HG03558 (cell line): ENCODE results near the gene PRPS1.
"Not testable (repeated sequence)": the region's sequence is repeated elsewhere in the genome, so short reads cannot be mapped to it uniquely, and the experiment has no call there.

ENCODE experiments used
- ATAC-seq: cut with Tn5 transposase; IDR thresholded peaks from one replicate; pipeline ENCODE4 v1.9.1; 2021; ENCODE audit warnings: moderate number of reproducible peaks; ENCODE audit not compliant: unreplicated experiment; ENCODE audit errors: extremely low read depth

The PRPS1 gene

DNA sequence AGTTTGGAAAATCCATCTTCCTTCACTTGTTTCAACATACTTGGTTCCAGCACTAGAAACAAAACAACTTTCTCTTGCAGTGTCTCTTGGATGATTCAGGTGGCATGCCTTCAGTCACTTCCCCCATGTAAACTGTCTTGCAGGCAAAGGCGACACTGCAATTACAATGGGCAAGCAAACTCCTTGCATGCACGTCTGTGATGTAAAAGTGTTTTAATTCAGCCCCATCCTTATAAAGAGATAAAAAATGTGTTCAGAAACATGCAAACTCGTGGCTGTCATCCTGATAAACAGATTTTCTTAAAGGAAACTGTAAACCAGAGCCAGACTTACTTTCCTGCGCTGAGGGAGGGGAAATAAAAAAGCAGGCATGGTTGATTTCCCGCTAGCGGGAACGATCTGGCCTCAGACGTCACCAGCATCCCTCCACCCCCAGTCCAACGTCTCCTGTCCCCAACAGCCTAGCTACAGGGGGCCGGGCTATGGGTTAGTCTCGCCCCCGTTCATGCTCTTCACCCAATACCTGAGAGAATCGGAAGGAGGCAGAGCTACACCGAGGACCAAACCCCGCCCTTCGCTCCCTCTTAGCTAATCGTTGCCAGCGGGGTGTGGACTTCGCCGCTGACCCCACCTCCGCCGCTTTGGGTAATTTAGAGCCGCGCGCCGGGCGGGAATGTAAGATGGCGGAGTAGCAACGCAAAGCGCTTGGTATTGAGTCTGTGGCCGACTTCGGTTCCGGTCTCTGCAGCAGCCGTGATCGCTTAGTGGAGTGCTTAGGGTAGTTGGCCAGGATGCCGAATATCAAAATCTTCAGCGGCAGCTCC lies at the start of gene PRPS1:
TSS of gene PRPS1 (plus strand) at position 673 of the 824 bp plus-strand sequence. CDS start at position 792, 119 bp downstream.
- peak; percentile 98 for ATAC-seq

DNA sequence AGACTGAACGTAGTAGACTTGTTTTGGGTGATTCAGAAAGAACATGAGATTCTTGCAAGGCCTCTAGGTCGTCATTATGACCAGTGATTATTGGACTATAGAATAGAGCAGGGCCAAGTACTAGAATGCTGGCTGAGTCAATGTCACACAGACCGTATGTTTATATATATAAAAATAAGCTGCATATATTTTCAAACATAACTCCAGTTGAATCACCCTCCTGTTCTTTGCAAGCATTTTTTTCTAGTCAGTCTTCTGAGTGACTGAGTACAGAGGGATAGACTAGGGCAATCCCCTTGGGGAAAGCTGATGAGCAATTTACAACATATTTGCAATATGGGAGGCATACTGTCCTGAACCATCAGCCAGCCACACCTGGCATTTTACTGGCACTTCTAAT lies 48.4 kb upstream of the PRPS1 start:
- ATAC-seq, result no peak

DNA sequence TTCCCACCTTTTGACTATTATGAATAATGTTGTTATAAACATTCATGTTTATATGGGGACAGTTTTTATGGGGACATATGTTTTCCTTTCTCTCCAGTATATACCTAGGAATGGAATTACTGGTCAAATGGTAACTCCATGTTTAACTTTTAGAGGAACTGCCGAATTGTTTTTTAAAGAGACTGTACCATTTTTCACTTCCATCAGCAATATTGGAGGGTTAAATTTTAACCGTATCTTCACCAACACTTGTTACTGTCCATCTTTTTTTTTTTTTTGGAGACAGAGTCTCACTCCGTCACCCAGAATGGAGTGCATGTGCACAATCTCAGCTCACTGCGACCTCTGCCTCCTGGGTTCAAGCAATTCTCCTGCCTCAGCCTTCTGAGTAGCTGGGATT lies 46.4 kb upstream of the PRPS1 start:
- ATAC-seq, result no peak

DNA sequence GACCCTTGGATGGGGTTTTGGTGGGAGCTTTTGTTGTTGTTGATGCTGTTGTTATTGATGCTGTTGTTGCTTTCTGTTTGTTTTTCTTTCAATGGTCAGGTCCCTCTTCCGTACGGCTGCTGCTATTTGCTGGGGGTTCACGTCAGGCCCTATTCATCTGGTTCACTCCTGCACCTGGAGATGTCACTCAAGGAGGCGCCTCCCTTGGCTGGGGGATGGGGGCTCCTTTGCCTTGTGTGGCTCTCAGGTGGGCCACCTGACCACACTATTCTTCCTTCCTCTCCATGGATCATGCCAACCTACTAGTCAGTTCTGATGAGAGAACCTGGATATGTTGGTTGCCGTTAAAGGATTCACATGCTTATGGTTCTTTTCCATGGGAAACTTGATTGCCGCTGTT lies 39.1 kb upstream of the PRPS1 start:
- ATAC-seq, result no peak

DNA sequence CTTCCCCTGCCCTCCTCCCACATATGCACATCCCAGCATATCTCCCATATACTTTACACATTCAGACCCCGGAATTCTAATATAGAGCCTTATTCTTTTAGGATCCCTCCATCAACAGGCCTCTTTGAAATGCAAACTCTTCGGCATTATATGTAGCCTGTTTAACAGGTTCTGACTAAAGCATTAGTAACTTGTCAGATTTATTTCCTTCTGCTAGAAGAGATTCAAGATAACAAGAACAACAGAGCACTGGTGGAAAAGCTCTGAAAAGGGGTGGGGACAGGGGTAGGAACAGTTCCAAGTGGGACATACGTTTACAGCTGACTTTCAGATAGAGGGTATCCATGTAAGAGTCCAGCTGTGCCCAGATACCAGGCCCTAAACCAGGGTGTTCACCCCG lies 31.7 kb upstream of the PRPS1 start:
- no peak for ATAC-seq

DNA sequence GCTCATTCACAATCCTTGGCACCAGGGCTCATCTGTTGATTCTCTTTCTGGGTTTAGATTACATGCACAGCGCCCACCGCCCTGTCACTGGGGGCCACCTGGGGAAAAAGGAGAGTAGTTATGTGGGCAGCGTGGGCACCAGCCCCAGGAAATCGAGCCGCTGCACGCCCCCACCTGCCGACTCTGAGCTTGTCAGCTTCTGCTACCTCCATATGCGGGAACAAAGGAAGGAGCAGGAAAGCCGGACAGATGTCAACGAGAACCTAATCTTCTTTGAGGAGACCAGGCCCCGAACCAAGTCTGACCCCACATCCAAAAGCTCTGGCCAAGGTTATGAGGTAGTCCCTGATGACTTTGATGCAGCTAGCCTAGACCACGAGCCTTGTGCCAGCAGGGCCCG lies 31.0 kb upstream of the PRPS1 start:
- ATAC-seq, result no peak

DNA sequence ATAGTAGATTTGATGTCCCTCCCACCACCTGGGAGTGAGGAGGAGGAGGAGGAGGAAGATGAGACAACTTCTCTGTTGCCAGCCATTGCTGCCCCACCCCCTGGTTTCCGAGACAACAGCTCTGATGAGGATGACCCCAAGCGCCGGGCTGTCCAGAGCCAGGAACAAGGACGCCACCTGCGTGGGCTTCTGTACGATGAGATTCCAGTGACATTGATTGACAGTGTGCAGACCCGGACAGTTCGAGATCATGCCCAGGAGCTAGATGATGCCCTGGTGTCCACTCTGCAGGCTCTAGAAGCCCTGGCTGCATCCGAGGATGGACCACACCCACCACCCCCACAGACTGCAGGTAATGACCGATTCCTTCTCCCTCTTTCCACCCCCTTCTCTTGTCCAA lies 30.5 kb upstream of the PRPS1 start:
- ATAC-seq, result no peak

DNA sequence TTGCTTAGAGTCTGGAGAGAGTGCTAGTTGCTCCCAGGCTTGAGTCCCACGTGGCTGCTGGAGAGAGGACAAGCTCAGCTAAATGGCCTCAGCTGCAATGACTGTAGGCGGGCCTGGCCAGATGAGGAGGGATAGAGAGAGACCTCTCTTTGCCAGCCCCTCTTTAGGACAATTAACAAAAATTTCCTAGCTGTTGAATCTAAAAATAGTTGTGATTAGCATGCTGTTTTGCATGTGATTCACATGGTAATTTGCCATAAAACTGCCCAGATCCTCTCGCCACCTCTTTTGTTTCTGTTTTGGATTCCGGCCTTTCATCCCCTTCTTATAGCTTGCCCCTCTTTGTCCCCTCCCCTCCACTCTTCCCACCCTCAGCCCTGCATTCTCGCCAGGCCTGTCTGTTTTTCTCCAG lies 28.9 kb upstream of the PRPS1 start:
- ATAC-seq, result no peak

DNA sequence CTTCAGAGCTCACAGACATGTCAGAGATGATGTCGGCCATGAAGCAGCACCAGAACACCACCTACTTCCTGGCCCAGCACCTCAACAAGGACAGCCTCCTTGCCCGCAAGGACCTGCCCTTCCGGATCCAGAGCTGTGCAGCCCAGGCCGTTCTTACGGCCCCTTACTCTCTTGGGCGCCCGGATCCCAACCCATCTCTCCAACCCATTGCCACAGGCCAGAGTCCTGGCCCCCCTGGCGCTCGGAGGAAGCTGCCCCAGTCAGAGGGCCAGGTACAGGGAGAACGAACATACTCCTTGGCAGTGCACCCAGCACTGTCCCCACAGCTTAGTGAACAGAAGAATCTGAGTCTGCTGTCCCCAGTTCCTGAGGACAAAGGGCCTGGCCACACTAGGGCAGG lies 27.9 kb upstream of the PRPS1 start:
- ATAC-seq, result no peak

DNA sequence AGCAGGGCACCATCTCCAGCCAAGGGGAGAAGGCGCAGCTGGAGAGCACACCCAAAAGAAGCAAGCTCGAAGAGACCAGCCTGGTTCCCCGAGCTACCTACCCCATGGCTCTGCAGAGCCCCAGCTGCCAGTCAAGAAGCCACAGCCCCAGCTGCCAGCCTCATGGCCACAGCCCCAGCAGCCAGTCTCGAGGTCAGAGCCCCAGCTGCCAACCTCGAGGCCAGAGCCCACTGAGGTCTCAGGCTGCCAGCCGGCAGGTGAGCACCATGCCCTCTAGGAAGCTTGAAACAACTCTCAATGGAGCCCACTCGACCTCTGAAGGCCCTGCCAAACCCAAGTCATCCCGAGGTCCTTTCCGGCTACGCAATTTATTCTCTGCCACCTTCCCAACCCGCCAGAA lies 27.0 kb upstream of the PRPS1 start:
- ATAC-seq, result no peak

DNA sequence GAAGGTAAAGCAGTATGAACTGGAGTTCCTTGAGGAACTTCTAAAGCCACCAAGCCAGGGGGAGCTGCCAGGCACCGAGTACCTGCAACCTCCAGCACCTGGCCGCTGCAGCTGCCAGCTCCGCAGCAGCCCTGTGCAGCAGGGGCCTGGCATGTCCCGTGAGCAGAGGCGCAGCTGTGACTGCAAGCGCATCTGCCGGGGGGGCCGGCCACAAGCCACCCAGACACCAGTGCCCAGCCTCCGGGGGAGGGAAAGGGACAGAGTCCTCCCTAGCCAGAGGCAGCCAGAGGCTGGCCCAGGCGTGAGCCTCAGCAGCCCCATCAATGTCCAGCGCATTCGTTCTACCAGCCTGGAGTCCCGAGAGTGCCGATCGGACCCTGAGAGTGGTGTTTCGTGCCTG lies 26.6 kb upstream of the PRPS1 start:
- no peak for ATAC-seq

DNA sequence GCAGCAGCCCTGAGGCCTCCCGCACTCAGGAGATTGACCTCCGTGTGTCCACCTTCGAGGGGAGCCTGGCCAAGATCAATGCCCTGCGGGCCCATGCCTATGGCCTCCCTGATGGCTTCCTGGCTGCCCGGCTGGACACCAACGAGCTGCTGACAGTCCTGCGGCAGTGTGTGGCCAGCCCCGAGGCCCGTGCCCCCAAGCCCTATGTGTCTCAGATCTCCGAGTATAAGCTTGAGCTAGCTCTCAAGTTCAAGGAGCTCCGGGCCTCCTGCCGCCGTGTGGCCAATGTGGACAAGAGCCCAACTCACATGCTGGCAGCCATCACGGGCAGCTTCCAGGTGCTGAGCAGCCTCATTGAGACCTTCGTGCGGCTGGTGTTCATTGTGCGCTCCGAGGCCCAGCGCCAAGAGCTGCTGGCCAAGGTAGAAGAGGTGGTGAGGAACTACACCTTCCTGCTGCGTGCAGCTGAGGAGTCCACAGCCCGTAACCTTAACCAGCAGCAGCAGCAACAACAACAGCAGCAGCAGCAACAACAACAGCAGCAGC lies 25.5 kb upstream of the PRPS1 start:
- ATAC-seq, result no peak

DNA sequence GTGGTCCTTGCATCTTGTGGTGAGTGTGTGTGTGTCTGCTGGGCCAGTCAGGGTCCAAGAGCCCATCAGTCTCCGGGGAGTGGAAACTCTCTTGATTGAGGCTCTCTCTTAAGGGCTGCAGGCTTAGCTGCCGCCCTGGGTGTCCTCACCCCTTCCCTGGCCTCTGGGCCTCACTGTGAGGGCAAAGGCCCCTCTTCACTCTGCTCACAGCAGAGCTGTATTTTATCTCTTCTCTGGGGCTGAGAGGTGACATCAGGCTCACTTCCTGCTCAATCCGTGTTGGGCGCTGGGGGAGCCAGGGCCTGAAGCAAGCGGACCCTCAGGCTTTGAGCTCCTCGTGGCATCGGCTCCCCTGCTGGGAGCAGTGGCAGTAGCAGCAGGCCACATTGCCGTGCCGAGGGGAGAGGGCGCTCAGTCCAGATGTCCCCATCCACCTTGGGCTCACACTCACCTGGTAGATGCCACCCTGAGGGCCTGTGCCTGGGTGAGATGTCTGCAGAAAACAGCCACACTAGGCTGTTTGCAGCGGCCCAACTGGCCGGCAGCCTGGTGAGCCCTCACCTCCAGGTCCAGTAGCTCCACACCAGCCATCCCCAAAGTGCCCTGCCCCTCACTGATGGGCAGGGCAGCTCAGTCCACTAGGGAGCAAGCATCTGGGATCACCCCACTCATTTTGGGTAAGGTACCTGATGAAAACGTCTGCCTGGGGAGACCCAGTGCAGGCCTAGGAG lies 24.7 kb upstream of the PRPS1 start:
- ATAC-seq, result no peak

DNA sequence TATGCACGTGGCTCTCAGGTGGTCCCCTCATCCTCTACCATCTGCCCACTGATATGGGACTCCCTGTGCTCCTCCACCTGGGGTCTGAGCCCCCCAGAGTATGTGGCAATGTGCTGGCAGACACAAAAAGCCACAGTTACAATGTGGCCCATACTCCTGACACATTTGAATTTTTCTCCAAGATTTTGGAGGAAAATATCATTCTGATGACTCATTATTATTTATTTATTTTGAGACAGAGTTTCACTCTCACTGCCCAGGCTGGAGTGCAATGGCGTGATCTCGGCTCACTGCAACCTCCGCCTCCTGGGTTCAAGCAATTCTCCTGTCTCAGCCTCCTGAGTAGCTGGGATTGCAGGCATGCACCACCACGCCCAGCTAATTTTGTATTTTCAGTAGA lies 19.2 kb upstream of the PRPS1 start:
- not testable (repeated sequence) for ATAC-seq

DNA sequence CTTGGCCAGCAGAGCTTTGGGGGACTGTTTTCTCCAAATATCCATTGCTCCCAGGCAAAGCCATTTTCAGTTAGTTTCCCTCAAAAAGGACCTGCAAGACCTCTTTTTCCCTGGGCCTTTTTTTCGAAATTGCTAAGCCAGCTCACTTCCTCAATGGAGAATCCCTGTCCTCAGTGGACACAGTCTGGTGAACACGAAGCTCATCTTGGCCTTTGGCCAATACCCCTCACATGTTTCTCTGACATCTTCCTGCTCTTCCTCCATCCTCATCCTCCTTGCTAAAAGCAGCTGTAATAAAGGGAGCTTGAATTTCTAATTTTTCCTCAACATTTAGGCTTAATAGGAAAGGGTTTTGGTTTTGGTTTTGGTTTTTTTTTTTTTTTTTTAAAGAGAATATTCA lies 17.6 kb upstream of the PRPS1 start:
- ATAC-seq, result no peak

DNA sequence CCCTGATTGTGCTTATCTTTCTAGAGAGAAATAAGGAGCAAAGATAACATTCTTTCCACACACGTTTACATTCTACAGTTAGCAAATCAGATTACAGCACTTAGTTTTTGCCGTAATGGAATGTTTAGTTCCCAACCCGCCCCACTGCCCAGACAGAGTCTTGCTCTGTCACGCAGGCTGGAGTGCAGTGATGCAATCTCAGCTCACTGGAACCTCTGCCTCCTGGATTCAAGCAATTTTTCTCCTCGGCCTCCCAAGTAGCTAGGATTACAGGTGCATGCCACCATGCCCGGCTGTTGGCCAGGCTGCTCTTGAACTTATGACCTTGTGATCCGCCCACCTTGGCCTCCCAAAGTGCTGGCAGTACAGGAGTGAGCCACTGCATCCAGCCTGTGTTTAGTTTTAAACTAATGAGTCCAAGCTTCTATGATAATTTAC lies 8.4 kb upstream of the PRPS1 start:
- no peak for ATAC-seq

DNA sequence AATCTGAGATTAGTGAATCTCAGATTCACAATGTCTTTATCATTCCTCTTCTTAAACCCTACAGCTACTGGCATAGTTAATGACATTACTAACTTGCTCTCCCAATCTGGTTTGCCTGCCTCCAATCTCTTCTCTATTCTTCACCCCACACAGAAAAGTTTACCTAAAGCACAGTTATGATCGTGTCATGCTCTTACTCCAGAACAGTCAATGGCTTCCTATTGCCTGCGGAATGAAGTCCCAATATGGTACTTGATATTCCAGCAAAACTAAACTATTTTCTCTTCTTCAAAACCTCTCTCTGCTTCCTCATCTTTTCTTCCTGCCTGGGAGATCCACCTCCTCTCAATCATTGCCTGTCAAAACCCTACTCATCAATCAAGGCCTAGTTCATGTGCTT lies 3.4 kb upstream of the PRPS1 start:
- ATAC-seq, result no peak

DNA sequence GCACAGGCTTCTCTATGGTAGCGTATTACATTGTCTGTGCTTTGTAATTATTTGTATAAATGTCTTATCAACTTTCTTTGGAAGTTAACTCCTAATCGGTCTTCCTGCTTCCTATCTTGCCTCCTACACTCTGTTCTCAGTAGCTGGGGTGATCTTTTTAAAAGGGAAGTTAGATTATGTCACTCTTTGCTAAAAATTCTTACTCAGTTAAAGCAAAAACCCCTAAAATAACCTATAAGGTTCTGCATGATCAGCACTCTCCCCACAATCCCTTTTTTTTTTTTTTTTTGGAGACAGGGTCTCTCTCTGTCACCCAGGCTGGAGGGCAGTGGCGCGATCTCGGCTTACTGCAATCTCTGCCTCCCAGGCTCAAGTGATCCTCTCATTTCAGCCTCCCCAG lies 2.6 kb upstream of the PRPS1 start:
- ATAC-seq, result no peak

DNA sequence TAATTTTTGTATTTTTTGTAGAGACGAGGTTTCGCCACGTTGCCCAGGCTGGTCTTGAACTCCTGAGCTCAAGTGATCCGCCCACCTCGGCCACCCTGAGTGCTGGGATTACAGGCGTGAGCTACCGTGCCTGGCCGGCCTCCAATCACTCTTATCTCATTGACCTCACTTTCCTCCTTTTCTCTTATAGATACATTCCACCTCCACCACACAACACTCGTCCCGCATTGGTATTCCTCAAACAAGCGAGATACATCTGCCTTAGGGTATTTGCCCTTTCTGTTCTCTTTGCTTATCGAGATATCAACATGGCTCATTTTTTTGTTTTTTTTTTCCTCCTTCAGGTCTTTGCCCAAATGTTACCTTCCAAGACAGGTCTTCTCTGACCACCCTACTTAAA lies 1.8 kb upstream of the PRPS1 start:
- ATAC-seq, result no peak

DNA sequence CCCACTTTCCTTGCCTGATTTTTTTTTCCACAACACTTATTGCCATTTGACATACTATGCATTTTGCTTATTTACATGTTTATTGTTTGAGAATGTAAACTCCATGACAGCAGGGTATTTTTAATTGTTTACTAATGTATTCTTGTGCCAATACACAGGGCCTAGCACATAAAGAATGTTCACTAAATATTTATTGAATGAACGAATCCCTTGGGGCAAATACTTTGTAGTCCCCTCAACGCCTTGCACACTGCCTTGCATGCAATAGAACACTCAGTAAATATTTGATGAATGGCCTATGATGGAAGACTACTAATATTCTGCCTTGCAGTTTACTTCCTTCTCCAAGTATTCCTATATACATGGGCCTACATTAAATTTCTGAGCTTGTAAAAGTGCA lies 1.4 kb upstream of the PRPS1 start:
- no peak for ATAC-seq
